HG03060 (cell line): ENCODE results near the gene RAB40B.

Source experiments
- ATAC-seq: cut with Tn5 transposase; IDR thresholded peaks from one replicate; pipeline ENCODE4 v1.9.1; 2021; ENCODE audit warnings: low read depth, moderate number of reproducible peaks; ENCODE audit not compliant: unreplicated experiment

Gene RAB40B

GRCh38 chr17:82718986-82719685 is 20.6 kb upstream of the RAB40B start:
- no peak for ATAC-seq

GRCh38 chr17:82716203-82717010 is 17.9 kb upstream of the RAB40B start, which contains the start of gene FN3KRP:
TSS of gene FN3KRP (plus strand) at chr17:82716706. CDS start at chr17:82716756, 50 bp downstream.
- ATAC-seq: no peak

- no peak for ATAC-seq
Measured at GRCh38 chr17:82713071-82713723, 14.7 kb upstream of the RAB40B start.

GRCh38 chr17:82710499-82711232 is 12.2 kb upstream of the RAB40B start:
- ATAC-seq: no peak

- ATAC-seq: no peak
Measured at GRCh38 chr17:82709676-82710498, 11.4 kb upstream of the RAB40B start.

- no peak for ATAC-seq
Measured at GRCh38 chr17:82709024-82709675, 10.7 kb upstream of the RAB40B start.

GRCh38 chr17:82705756-82706155 is 7.3 kb upstream of the RAB40B start:
- ATAC-seq: no peak

GRCh38 chr17:82704886-82705285 is 6.4 kb upstream of the RAB40B start:
- no peak for ATAC-seq

- ATAC-seq: no peak
Measured at GRCh38 chr17:82703935-82704865, 5.7 kb upstream of the RAB40B start.

- no peak for ATAC-seq
Measured at GRCh38 chr17:82703036-82703745, 4.7 kb upstream of the RAB40B start.

- no peak for ATAC-seq
Measured at GRCh38 chr17:82702231-82702927, 3.9 kb upstream of the RAB40B start.

- ATAC-seq: no peak
Measured at GRCh38 chr17:82699551-82699950, 1.1 kb upstream of the RAB40B start.

- peak; percentile 3 for ATAC-seq
Measured at GRCh38 chr17:82698974-82699442, 510 bp upstream of the RAB40B start.

- no peak for ATAC-seq
Measured at GRCh38 chr17:82697808-82698064, 762 bp downstream of the RAB40B start.

GRCh38 chr17:82696916-82697807 is 1.3 kb downstream of the RAB40B start:
- ATAC-seq: no peak

- ATAC-seq: no peak
Measured at GRCh38 chr17:82696259-82696658, 2.2 kb downstream of the RAB40B start.
